ENCODE measurements around the gene IMPA2.
A peak's percentile ranks its signal among the peaks of the same experiment; 100 is the strongest.
"Not testable (repeated sequence)": the region's sequence is repeated elsewhere in the genome, so short reads cannot be mapped to it uniquely, and the experiment has no call there.

The IMPA2 gene

GRCh38 chr18:11955239-11956029 lies 25.9 kb upstream of the IMPA2 start:
- no peak for TF ChIP-seq CTCF (IDR thresholded peaks at IDR 0.05; ENCODE audit: low read depth, low read length)
- no peak overlapping the region for H3K4me3 ChIP-seq (ENCODE audit: low read depth, low read length)

GRCh38 chr18:11956371-11957308 lies 24.7 kb upstream of the IMPA2 start:
- no peak for TF ChIP-seq CTCF (IDR thresholded peaks at IDR 0.05; ENCODE audit: low read depth, low read length)
- no peak overlapping the region for H3K4me3 ChIP-seq (ENCODE audit: low read depth, low read length)

- H3K4me3 ChIP-seq (ENCODE audit: low read depth, low read length) = no peak overlapping the region
These were observed 23.7 kb upstream of the IMPA2 start for GRCh38 chr18:11957636-11958035.

GRCh38 chr18:11959651-11960050 lies 21.7 kb upstream of the IMPA2 start:
- not testable (repeated sequence) for H3K4me3 ChIP-seq (ENCODE audit: low read depth, low read length)

More at GRCh38 chr18:11957636-11958035, 23.7 kb upstream of the IMPA2 start:
- TF ChIP-seq CTCF (IDR thresholded peaks at IDR 0.05; ENCODE audit: low read depth, low read length) = no peak

GRCh38 chr18:11960743-11961380 lies 20.4 kb upstream of the IMPA2 start:
- no peak overlapping the region for H3K4me3 ChIP-seq (ENCODE audit: low read depth, low read length)
- no peak for TF ChIP-seq CTCF (IDR thresholded peaks at IDR 0.05; ENCODE audit: low read depth, low read length)

- TF ChIP-seq CTCF (IDR thresholded peaks at IDR 0.05; ENCODE audit: low read depth, low read length) = no peak
- no peak overlapping the region for H3K4me3 ChIP-seq (ENCODE audit: low read depth, low read length)
These were observed 18.7 kb upstream of the IMPA2 start for GRCh38 chr18:11962597-11962996.

GRCh38 chr18:11963991-11964484 lies 17.3 kb upstream of the IMPA2 start:
- TF ChIP-seq CTCF (IDR thresholded peaks at IDR 0.05; ENCODE audit: low read depth, low read length) = peak; percentile 32; the same call in 1 of the 2 replicates

More at GRCh38 chr18:11963991-11964484, 17.3 kb upstream of the IMPA2 start:
- no peak overlapping the region for H3K4me3 ChIP-seq (ENCODE audit: low read depth, low read length)
